ENCODE results near the gene FAS.

The FAS gene

DNA sequence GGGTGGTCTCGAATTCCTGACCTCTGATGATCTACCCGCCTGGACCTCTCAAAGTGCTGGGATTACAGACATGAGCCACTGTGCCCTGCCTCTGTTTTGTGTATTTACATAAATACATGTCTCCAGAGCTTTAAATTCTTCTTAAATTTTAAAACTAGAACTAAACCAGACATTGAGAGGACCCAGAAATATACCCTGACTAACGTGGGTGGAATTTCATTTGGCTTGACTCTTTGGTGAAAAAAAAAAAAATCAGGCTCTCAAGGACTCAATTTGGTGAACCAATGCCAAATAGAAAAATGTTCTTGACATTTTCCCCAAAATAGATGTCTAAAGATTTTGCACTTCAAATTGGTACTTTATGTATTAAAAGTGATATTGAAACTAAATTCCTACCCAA lies 16.6 kb upstream of the FAS start:
- no peak for DNase-seq

- DNase-seq = no peak
These were observed 15.9 kb upstream of the FAS start for GRCh38 chr10:88974446-88975376.

- DNase-seq = no peak
These were observed 15.2 kb upstream of the FAS start for GRCh38 chr10:88975377-88975720.

DNA sequence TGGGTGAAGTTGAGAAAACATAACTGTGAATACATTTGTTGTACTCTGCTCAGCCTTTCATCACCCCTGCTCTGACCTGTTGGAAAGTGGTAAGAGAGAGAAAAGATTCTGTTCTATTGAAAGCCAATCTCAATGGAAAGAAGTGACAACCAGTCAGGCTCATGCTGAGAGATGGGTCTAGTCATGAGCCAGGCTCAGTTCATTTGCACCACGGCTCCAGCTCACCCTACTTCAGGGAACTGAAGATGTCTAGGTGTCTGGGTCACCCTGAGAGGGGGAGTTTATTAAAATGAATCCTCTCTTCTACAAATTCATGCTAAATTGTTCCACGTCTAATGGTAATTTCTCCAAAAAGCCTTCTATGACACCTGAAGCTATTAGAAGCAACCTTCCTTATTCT lies 12.1 kb upstream of the FAS start:
- DNase-seq = no peak

- no peak for DNase-seq
These were observed 11.4 kb upstream of the FAS start for GRCh38 chr10:88979153-88979562.

DNA sequence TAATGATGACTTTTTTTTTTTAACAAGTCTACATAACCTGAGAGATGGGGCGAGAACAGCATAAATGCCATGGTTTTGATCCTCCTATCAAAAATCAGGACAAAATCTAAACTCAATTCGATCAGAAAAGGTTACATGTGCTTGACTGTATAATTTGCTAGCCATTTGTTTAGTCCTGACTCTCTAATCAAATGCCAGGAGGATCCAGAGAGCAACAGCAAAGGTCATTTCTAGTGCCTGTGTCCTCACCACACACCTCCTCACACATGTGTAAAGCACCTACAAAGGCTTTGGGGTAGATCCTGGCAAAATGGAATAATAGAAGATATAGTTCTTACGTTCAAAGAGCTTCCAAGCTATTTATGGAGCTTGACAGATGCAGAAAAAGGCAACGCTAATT lies 11.0 kb upstream of the FAS start:
- no peak for DNase-seq

GRCh38 chr10:88980247-88980646 lies 10.4 kb upstream of the FAS start:
- DNase-seq = no peak

DNA sequence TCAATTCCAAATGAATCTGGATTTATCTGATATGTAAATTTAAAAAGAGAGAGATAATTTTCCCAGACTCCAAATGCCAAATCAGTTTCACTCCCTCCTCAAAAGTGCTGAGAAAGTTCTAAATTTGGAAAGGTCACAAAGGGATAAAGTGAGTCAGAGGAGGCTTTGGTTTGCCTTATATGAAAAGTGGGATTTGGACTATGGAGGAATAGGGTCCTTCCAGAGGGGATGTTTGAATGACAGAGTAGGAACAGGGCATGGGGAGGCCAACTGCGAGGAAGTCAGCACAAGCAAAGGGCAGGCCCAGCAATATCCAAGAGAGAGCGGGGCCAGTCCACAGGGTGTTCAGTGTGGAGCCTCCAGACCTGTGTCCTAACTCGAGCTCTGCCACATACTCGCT lies 9.8 kb upstream of the FAS start:
- DNase-seq = no peak

DNA sequence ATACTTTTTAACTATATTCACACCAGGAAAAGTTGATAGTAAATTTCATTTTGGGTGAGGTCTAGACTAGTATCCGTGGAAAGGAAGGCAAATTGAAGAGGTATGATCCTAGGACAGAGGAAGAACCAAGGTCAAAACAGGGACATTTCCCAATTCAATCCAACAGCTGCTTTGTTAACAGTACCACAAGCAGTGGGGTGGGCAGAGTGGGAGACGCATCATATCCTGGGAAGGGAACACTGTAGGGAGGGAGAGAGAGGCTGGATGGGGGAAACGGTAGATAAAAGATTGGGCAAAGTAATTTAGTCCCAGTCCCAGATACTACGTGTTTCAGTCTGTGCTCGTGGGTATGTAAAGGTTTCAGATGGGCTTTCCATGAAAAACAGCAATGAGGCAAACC lies 9.2 kb upstream of the FAS start:
- no peak for DNase-seq

DNA sequence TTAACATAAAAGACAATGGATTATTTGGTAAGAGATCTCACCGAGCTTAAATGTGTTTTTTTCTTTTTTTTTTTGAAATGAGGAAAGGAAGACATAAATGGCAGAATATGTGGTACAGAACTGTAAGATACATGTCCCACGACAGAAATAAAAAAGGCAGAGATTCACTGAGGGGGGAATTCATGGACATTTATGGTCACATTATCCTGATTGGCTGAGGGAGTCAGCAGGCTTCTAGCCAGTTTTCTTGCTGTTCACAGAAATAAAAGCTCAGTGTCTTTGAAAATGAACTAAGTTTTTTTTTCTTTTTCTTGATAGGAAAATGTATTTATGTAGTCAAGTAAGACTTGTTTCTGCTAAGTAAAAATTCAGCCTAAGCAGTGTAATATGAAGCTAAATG lies 8.2 kb upstream of the FAS start:
- DNase-seq = no peak

- no peak for DNase-seq
These were observed 7.4 kb upstream of the FAS start for GRCh38 chr10:88983206-88983605.

DNA sequence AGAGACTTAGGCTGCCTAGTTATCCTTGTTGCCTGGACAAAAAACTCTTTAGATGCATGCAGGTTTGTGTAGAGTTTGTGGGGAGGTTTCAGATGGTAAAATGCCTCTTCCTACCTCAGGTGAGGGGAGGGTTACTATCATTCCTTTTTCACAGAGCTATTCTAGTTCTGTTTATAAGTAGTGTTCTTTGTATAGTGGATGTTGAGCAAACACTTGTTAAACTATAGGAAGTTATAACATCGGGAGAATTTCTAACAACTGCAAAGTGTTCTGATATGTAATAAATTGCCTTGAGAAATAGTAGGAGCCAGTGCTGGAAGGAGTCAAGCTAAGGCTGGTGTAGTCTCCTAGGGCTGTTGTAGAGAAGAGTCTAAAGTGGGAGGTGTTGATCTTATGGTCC lies 6.7 kb upstream of the FAS start:
- DNase-seq = no peak

DNA sequence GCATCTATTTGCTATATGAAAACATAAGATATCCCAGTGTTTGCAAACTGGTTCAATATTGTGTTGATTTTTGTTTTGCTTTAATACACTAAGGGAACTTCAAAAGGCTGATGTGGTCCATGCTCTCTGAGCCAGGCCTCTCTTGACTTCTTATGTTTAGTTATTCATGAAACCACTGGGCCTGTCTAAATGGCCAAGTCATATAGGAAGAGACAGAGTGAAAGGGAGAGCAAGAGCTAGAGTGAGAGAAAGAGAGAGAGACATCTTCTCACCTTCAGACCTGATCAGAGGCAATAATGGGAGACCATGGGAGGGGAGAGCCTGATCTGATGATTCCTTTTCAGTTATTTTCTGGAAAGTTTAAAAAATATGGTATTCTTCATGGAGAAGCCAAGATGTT lies 6.1 kb upstream of the FAS start:
- DNase-seq = no peak

DNA sequence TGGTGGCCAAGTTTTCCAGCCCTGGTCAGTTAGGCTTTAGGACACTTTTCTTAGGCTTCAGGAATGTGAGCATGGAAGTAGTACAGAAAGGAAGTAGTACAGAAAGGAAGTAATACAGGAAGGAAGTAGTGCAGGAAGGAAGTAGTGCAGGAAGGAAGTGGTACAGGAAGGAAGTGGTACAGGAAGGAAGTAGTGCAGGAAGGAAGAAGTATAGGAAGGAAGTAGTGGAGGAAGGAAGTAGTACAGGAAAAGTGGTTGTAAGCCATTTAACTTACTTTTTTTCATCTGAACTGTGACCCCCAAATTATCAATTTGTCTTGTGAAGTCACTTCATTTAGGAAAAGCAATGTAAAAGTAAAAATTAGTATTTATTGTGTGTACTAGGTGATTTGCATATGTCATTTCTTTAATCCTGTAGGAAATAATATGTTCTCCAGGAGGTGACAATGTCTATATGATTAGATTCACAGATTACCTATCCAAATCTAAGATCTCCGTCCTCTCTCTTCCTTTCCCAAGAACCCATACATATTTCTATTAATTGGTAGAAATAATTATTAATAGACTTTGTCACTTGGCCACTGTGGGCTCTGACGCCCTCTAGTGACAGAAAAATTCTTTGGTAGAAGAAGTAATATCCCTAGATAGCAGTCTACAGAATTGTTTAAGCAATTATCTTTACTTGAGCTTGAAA lies 3.9 kb upstream of the FAS start:
- DNase-seq = no peak

DNA sequence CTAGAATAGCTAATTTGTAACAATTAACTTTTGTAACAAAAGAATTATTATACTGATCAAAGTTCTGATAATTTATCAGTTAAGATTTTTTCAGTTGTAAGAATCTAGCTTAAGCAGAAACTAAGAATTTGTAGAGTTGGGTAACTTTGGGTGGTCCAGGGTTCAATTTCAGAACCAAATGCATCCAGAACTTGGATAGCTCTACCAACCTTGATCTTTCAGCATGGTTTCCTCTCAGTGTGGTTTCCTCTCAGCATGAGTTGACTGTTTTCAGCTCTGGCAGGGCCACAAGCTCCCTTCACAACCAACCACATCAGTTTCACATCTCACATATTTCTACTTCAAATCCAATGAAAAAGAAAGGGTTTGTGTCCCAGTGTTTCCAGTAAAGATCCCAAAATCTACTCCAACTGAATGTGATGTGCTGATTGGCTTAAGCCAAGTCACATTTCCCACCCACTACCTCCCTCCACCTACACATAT lies 3.3 kb upstream of the FAS start:
- DNase-seq = no peak

- DNase-seq = no peak
These were observed 2.8 kb upstream of the FAS start for GRCh38 chr10:88987840-88988239.

DNA sequence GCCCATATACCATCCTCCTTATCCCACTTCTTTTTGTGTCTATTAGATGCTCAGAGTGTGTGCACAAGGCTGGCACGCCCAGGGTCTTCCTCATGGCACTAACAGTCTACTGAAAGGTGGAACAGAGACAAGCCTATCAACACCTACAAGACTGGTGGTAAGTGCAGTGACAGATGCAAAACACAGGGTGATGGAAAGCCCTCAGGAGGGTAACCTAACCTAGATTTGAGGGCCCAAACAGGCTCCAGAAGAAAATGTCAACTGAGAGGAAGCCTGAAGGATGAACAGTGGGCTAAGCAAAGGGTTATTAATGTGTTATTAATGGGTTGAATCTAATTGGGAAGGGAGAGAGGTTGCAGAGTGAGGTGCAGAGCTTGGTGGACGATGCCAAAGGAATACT lies 1.2 kb upstream of the FAS start:
- DNase-seq = no peak

DNA sequence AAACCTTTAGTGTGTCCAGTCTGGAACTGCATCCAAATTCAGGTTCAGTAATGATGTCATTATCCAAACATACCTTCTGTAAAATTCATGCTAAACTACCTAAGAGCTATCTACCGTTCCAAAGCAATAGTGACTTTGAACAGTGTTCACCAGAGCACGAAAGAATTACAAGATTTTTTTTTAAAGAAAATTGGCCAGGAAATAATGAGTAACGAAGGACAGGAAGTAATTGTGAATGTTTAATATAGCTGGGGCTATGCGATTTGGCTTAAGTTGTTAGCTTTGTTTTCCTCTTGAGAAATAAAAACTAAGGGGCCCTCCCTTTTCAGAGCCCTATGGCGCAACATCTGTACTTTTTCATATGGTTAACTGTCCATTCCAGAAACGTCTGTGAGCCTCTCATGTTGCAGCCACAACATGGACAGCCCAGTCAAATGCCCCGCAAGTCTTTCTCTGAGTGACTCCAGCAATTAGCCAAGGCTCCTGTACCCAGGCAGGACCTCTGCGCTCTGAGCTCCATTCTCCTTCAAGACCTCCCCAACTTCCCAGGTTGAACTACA lies 694 bp upstream of the FAS start:
- DNase-seq = no peak

DNA sequence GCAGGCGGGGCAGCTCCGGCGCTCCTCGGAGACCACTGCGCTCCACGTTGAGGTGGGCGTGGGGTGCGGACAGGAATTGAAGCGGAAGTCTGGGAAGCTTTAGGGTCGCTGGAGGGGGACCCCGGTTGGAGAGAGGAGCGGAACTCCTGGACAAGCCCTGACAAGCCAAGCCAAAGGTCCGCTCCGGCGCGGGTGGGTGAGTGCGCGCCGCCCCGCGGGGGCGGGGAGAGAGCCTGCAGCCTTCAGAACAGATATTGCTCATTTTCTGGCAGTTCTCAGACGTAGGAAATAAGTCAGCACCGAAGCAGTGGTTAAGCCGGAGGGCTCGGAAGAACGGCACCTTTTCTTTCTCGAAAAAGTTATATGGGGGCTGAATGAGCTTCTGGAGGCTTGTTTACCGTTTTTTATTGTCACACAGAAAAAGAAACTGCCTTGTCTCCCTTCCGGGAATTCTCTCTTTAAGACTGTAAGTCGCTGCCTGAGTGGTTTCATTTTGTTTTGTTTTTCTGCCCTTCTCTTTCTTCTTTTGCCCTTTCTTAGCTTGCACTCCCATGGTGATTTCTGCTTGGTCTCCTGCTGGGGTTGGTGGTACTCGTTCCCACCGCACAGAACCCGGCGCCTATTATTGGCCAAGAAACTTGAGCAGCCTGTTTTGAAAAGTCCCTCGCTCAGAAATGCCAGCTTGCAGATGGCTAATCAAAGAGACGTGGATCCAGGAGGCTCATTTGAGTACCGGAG lies 732 bp downstream of the FAS start:
- DNase-seq = peak; percentile 49

GRCh38 chr10:88991899-88992320 lies 1.3 kb downstream of the FAS start:
- DNase-seq = no peak

DNA sequence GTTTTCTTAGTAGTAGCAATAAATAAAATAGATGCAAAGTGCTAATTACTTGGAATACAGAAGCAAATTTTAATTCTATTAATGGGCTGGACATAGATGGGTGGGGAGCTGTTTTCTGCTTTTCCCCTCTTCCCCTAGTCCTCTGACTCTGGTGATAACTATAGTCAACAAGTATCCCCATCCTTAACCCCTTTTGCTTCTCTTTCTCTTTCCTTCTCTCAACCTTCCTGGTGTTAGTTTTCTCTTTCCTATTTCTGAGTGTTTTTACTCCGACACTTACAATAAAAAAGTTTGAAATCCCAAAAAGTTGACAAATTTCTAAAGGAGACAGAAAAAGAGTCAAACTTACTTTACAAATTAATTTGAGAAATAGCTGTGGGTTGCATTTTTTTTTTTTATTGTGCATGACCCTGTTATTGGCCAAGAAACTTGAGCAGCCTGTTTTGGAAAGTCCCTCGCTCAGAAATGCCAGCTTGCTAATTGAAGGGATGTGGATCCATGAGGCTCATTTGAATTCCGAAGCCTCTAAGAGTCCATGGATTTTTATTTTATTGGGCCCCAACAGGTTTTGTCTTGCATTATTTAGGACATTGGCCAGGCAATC lies 2.4 kb downstream of the FAS start:
- no peak for DNase-seq

GRCh38 chr10:88994019-88994418 lies 3.4 kb downstream of the FAS start:
- no peak for DNase-seq

Data from activated gamma-delta T cell treated with Interleukin-2 at 50 U/mL for 16 hours (primary cell).